Liver (tissue), 9 donors: ENCODE measurements around the gene AADAC. TPM values are rescaled to one million over a fixed set of nuclear protein-coding genes. Genes with fewer than 3 reads are reported as not detected.
A peak's percentile ranks its signal among the peaks of the same experiment; 100 is the strongest.
"Not testable (repeated sequence)": the region's sequence is repeated elsewhere in the genome, so short reads cannot be mapped to it uniquely, and the experiment has no call there.

ENCODE experiments used
- DNase-seq: peaks from one replicate; pipeline ENCODE4 v3.0.0-alpha.2; 2017; ENCODE audit warnings: low spot score
- H3K27ac ChIP-seq, 2 donors: one replicate each; pipeline ENCODE4 v1.7.0; 2013; ENCODE audit warnings: inconsistent platforms in 2 of 2, low read length in 2 of 2, control low read depth in 1 of 2, low read depth in 1 of 2, mild to moderate bottlenecking in 1 of 2
- H3K27me3 ChIP-seq, 4 donors: one replicate each; pipeline versions ENCODE4 v1.6.1 to v1.7.0; 2013; ENCODE audit warnings: low read length in 3 of 4, inconsistent platforms in 1 of 4, mild to moderate bottlenecking in 1 of 4, moderate library complexity in 1 of 4; ENCODE audit not compliant: control insufficient read depth in 4 of 4, insufficient read depth in 4 of 4
- H3K36me3 ChIP-seq, 4 donors: one replicate each; pipeline versions ENCODE4 v1.6.1 to v1.7.0; 2013; ENCODE audit warnings: low read length in 3 of 4, mild to moderate bottlenecking in 3 of 4, low read depth in 1 of 4, moderate library complexity in 1 of 4; ENCODE audit not compliant: control insufficient read depth in 4 of 4, insufficient read depth in 3 of 4
- H3K4me1 ChIP-seq, 4 donors: one replicate each; pipeline versions ENCODE4 v1.6.1 to v1.7.0; 2013; ENCODE audit warnings: low read length in 3 of 4, mild to moderate bottlenecking in 3 of 4, moderate library complexity in 1 of 4; ENCODE audit not compliant: control insufficient read depth in 4 of 4, insufficient read depth in 4 of 4
- H3K4me3 ChIP-seq, 3 donors: one replicate each; pipeline versions ENCODE4 v1.6.1 to v1.7.0; 2013; ENCODE audit warnings: low read length in 3 of 3, control low read depth in 1 of 3, low read depth in 1 of 3, mild to moderate bottlenecking in 1 of 3
- H3K9ac ChIP-seq, 2 donors: one replicate each; pipeline ENCODE4 v1.7.0; 2013; ENCODE audit warnings: low read length in 2 of 2, mild to moderate bottlenecking in 2 of 2, moderate library complexity in 2 of 2, control low read depth in 1 of 2, low read depth in 1 of 2
- H3K9me3 ChIP-seq, 4 donors: one replicate each; pipeline versions ENCODE4 v1.6.1 to v1.7.0; 2013; ENCODE audit warnings: low read length in 3 of 4; ENCODE audit not compliant: control insufficient read depth in 4 of 4
- ATF3 ChIP-seq: IDR thresholded peaks from 2 replicates; pipeline ENCODE4 v1.6.1; 2016; ENCODE audit warnings: antibody characterized with exemption
- CTCF ChIP-seq: fragments of 150-350 bp; IDR thresholded peaks from 2 replicates; pipeline ENCODE4 v1.5.1; 2017; ENCODE audit warnings: improper control_type of control experiment, low read depth, low read length; ENCODE audit not compliant: missing input control
- EGR1 ChIP-seq, 2 donors: IDR thresholded peaks; 2 replicates each; pipeline ENCODE4 v1.6.1; 2016 to 2018; ENCODE audit warnings: antibody characterized with exemption in 2 of 2, low read depth in 2 of 2
- FOXA1 ChIP-seq: IDR thresholded peaks from 2 replicates; pipeline ENCODE4 v1.6.1; 2016; ENCODE audit warnings: antibody characterized with exemption
- FOXA2 ChIP-seq: IDR thresholded peaks from 2 replicates; pipeline ENCODE4 v1.6.1; 2016; ENCODE audit warnings: antibody characterized with exemption
- GABPA ChIP-seq, 2 donors: IDR thresholded peaks in 1 of 2; conservative IDR thresholded peaks in 1 of 2; 2 replicates each; pipeline ENCODE4 v1.6.1; 2016; ENCODE audit warnings: antibody characterized with exemption in 2 of 2, mild to moderate bottlenecking in 1 of 2, moderate library complexity in 1 of 2
- HNF4A ChIP-seq, 2 donors: conservative IDR thresholded peaks; 2 replicates each; pipeline ENCODE4 v1.6.1; 2016; ENCODE audit warnings: antibody characterized with exemption in 2 of 2, mild to moderate bottlenecking in 2 of 2
- HNF4G ChIP-seq: IDR thresholded peaks from 2 replicates; pipeline ENCODE4 v1.6.1; 2016; ENCODE audit warnings: antibody characterized with exemption
- JUND ChIP-seq, 2 donors: IDR thresholded peaks; 2 replicates each; pipeline ENCODE4 v1.6.1; 2016; ENCODE audit warnings: antibody characterized with exemption in 2 of 2
- MAX ChIP-seq: IDR thresholded peaks from 2 replicates; pipeline ENCODE4 v1.6.1; 2016; ENCODE audit warnings: antibody characterized with exemption
- NR2F2 ChIP-seq: IDR thresholded peaks from 2 replicates; pipeline ENCODE4 v1.6.1; 2016; ENCODE audit warnings: antibody characterized with exemption
- RAD21 ChIP-seq, 2 donors: IDR thresholded peaks; 2 replicates each; pipeline ENCODE4 v1.6.1; 2016; ENCODE audit warnings: antibody characterized with exemption in 2 of 2, mild to moderate bottlenecking in 2 of 2
- REST ChIP-seq: IDR thresholded peaks from 2 replicates; pipeline ENCODE4 v1.6.1; 2016; ENCODE audit warnings: antibody characterized with exemption, mild to moderate bottlenecking
- RXRA ChIP-seq, 2 donors: IDR thresholded peaks; 2 replicates each; pipeline ENCODE4 v1.6.1; 2017 to 2018; ENCODE audit warnings: antibody characterized with exemption in 2 of 2, mild to moderate bottlenecking in 1 of 2
- SP1 ChIP-seq: IDR thresholded peaks from 2 replicates; pipeline ENCODE4 v1.6.1; 2018; ENCODE audit warnings: antibody characterized with exemption, mild to moderate bottlenecking
- TAF1 ChIP-seq: conservative IDR thresholded peaks from 2 replicates; pipeline ENCODE4 v1.6.1; 2016; ENCODE audit warnings: antibody characterized with exemption, mild to moderate bottlenecking
- YY1 ChIP-seq: IDR thresholded peaks from 2 replicates; pipeline ENCODE4 v1.6.1; 2016; ENCODE audit warnings: antibody characterized with exemption, mild to moderate bottlenecking
- ZBTB33 ChIP-seq: IDR thresholded peaks from 2 replicates; pipeline ENCODE4 v1.6.1; 2016; ENCODE audit warnings: antibody characterized with exemption
- WGBS: extraction: QIAGEN DNeasy Blood & Tissue Kit; methylation state at CpG from one replicate; pipeline ENCODE4 v1.1.7; 2013; 5-methylcytosine and 5-hydroxymethylcytosine counted together
- polyA plus RNA-seq, 2 donors: library from polyadenylated mRNA; stranded (reverse) in 1 of 2; unstranded in 1 of 2; fragments of 200-250 nt in 1 of 2; fragments of >200 nt in 1 of 2; fragmentation: Nextera tagmentation in 1 of 2; extraction: Ambion mirVana in 1 of 2; gene quantifications; one replicate each; pipeline versions ENCODE4 v1.2.1 to v1.2.3, GENCODE V29; 2013 to 2015
- total RNA-seq, 2 donors: library from RNA; depleted of rRNA; stranded (reverse); fragments of >200 nt; gene quantifications; one replicate each; pipeline ENCODE4 v1.2.3, GENCODE V29; 2014
- donor health status: healthy.
- donor health status: healthy.
- donor health status: healthy.
- donor health status: healthy.
- donor health status: healthy.

The AADAC gene
- total and polyA plus RNA-seq, 4 donors = 144 to 321 (median 281) TPM

GRCh38 chr3:151845306-151845905 lies 31.5 kb downstream of the AADAC start:
- Histone ChIP-seq H3K36me3 (no peaks in the 10 kb centered on the region), H3K4me1 (peaks cover 3 to 18% (median 7%) of the 10 kb centered on the region in 4 donors), H3K9me3 (no peaks in the 10 kb centered on the region), H3K27me3 (no peaks in the 10 kb centered on the region), H3K4me3 (no peak overlapping the region), H3K9ac (peak overlapping the region in 1 of 2 donors; percentile 53), H3K27ac (peak overlapping the region; percentile 18 to 47)
- DNase-seq = no peak
- no peak for TF ChIP-seq MAX
- no peak for TF ChIP-seq FOXA1
- TF ChIP-seq JUND (IDR thresholded peaks at IDR 0.05) = no peak
- TF ChIP-seq ATF3 = no peak
- no peak for TF ChIP-seq HNF4G
- WGBS = 31% methylated on average over 3 of the region's 3 CpGs

GRCh38 chr3:151850065-151850464 lies 36.1 kb downstream of the AADAC start:
- not testable (repeated sequence) for H3K36me3 ChIP-seq, H3K27me3 ChIP-seq, H3K4me3 ChIP-seq, H3K4me1 ChIP-seq, H3K9me3 ChIP-seq, DNase-seq, H3K27ac ChIP-seq, H3K9ac ChIP-seq
- 94% methylated on average over 2 of the region's 2 CpGs for WGBS

GRCh38 chr3:151852074-151852811 lies 38.3 kb downstream of the AADAC start:
- Histone ChIP-seq H3K4me3 (no peak overlapping the region), H3K27me3 (no peaks in the 10 kb centered on the region), H3K9ac (no peak overlapping the region), H3K27ac (no peak overlapping the region), H3K9me3 (no peaks in the 10 kb centered on the region), H3K4me1 (no peaks in the 10 kb centered on the region), H3K36me3 (no peaks in the 10 kb centered on the region)
- WGBS = 88% methylated on average over 11 of the region's 11 CpGs
- no peak for TF ChIP-seq ZBTB33
- no peak for TF ChIP-seq RXRA (IDR thresholded peaks at IDR 0.05)
- no peak for TF ChIP-seq MAX
- TF ChIP-seq REST = no peak
- TF ChIP-seq HNF4A (conservative IDR thresholded peaks at IDR 0.05) = no peak
- TF ChIP-seq EGR1 (IDR thresholded peaks at IDR 0.05; ENCODE audit: low read depth in 2 of 2) = no peak
- no peak for TF ChIP-seq GABPA (IDR thresholded peaks at IDR 0.05 in 1 of 2, conservative IDR thresholded peaks at IDR 0.05 in 1 of 2)
- TF ChIP-seq FOXA1 = no peak
- no peak for TF ChIP-seq ATF3
- no peak for TF ChIP-seq YY1
- TF ChIP-seq SP1 = no peak
- no peak for TF ChIP-seq TAF1
- TF ChIP-seq RAD21 (IDR thresholded peaks at IDR 0.05) = no peak
- TF ChIP-seq JUND (IDR thresholded peaks at IDR 0.05) = no peak
- no peak for TF ChIP-seq HNF4G
- no peak for TF ChIP-seq FOXA2
- no peak for TF ChIP-seq CTCF
- no peak for TF ChIP-seq NR2F2
- peak; percentile 71 for DNase-seq
